Suprapubic skin (tissue), 4 donors: ENCODE measurements around the gene ACSM3. TPM values are rescaled to one million over a fixed set of nuclear protein-coding genes. Genes with fewer than 3 reads are reported as not detected.
A peak's percentile ranks its signal among the peaks of the same experiment; 100 is the strongest.

Experiments used
- DNase-seq, 2 donors: peaks; one replicate each; pipeline ENCODE4 v3.0.0-alpha.2; 2019; ENCODE audit warnings: low spot score in 2 of 2
- H3K27ac ChIP-seq: fragments of 200-600 bp; sonication (generic); one replicate; pipeline ENCODE4 v1.5.1; 2019
- H3K27me3 ChIP-seq: fragments of 200-600 bp; sonication (generic); one replicate; pipeline ENCODE4 v1.5.1; 2019
- H3K36me3 ChIP-seq: fragments of 200-600 bp; sonication (generic); one replicate; pipeline ENCODE4 v1.5.1; 2019
- H3K4me1 ChIP-seq: fragments of 200-600 bp; sonication (generic); one replicate; pipeline ENCODE4 v1.5.1; 2019
- H3K4me3 ChIP-seq: fragments of 200-600 bp; sonication (generic); one replicate; pipeline ENCODE4 v1.5.1; 2019; ENCODE audit warnings: mild to moderate bottlenecking
- H3K9me3 ChIP-seq: fragments of 200-600 bp; sonication (generic); one replicate; pipeline ENCODE4 v1.5.1; 2019
- CTCF ChIP-seq, 2 donors: fragments of 200-600 bp in 1 of 2; fragments of 450-650 bp in 1 of 2; sonication (generic) in 1 of 2; IDR thresholded peaks; one replicate each; pipeline ENCODE4 v1.5.1; 2016 to 2019; ENCODE audit warnings: antibody characterized with exemption in 2 of 2, mild to moderate bottlenecking in 1 of 2, moderate library complexity in 1 of 2
- EP300 ChIP-seq: sonication (generic); formaldehyde crosslinking; IDR thresholded peaks from one replicate; pipeline ENCODE4 v1.6.1; 2017; ENCODE audit warnings: antibody characterized with exemption
- POLR2A ChIP-seq, 2 donors: fragments of 450-650 bp; IDR thresholded peaks; one replicate each; pipeline ENCODE4 v1.6.1; 2017; ENCODE audit warnings: antibody characterized with exemption in 2 of 2, mild to moderate bottlenecking in 2 of 2, moderate library complexity in 2 of 2
- POLR2AphosphoS5 ChIP-seq, 3 donors: sonication (generic); formaldehyde crosslinking; IDR thresholded peaks; one replicate each; pipeline ENCODE4 v1.6.1; 2017; ENCODE audit warnings: antibody characterized with exemption in 3 of 3
- WGBS: methylation state at CpG from one replicate; pipeline ENCODE4 v1.1.5; 2018; 5-methylcytosine and 5-hydroxymethylcytosine counted together
- total RNA-seq, 4 donors: library from RNA; depleted of rRNA; stranded (reverse); fragments of >200 nt; gene quantifications; one replicate each; pipeline ENCODE4 v1.1.0, GENCODE V29; 2016

The ACSM3 gene
- total RNA-seq, 4 donors from 2014 or later = 5.2 to 11.7 (median 11.0) TPM

GRCh38 chr16:20729141-20729540 lies 34.7 kb upstream of the ACSM3 start:
- H3K4me3 ChIP-seq = no peak overlapping the region
- no peaks in the 10 kb centered on the region for H3K4me1 ChIP-seq
- H3K9me3 ChIP-seq = no peaks in the 10 kb centered on the region
- H3K27ac ChIP-seq = no peak overlapping the region
- no peak for DNase-seq
- H3K27me3 ChIP-seq = no peaks in the 10 kb centered on the region
- 81% methylated on average over 3 of the region's 3 CpGs for WGBS
- TF ChIP-seq CTCF (IDR thresholded peaks at IDR 0.05) (no peak), POLR2AphosphoS5 (IDR thresholded peaks at IDR 0.05) (no peak), EP300 (no peak), POLR2A (IDR thresholded peaks at IDR 0.05) (no peak)
- peaks cover 6% of the 10 kb centered on the region for H3K36me3 ChIP-seq

GRCh38 chr16:20734056-20734455 lies 29.8 kb upstream of the ACSM3 start:
- Histone ChIP-seq H3K27me3 (no peaks in the 10 kb centered on the region), H3K27ac (no peak overlapping the region), H3K36me3 (peaks cover 50% of the 10 kb centered on the region), H3K4me1 (peaks cover 3% of the 10 kb centered on the region), H3K4me3 (no peak overlapping the region), H3K9me3 (no peaks in the 10 kb centered on the region)
- TF ChIP-seq CTCF (IDR thresholded peaks at IDR 0.05) = no peak
- no peak for TF ChIP-seq POLR2AphosphoS5 (IDR thresholded peaks at IDR 0.05)
- TF ChIP-seq EP300 = no peak
- TF ChIP-seq POLR2A (IDR thresholded peaks at IDR 0.05) = no peak
- DNase-seq = no peak
- WGBS = 82% methylated on average over 3 of the region's 3 CpGs

GRCh38 chr16:20734782-20735181 lies 29.0 kb upstream of the ACSM3 start:
- H3K27me3 ChIP-seq = no peaks in the 10 kb centered on the region
- no peak for TF ChIP-seq EP300
- no peak for TF ChIP-seq POLR2A (IDR thresholded peaks at IDR 0.05)
- TF ChIP-seq CTCF (IDR thresholded peaks at IDR 0.05) = no peak
- TF ChIP-seq POLR2AphosphoS5 (IDR thresholded peaks at IDR 0.05) = no peak
- 46% methylated on average over 3 of the region's 3 CpGs for WGBS
- no peak overlapping the region for H3K27ac ChIP-seq
- H3K36me3 ChIP-seq = peaks cover 50% of the 10 kb centered on the region
- H3K4me1 ChIP-seq = peaks cover 10% of the 10 kb centered on the region
- no peak for DNase-seq
- H3K4me3 ChIP-seq = no peak overlapping the region
- no peaks in the 10 kb centered on the region for H3K9me3 ChIP-seq

GRCh38 chr16:20735490-20735889 lies 28.3 kb upstream of the ACSM3 start:
- Histone ChIP-seq H3K9me3 (no peaks in the 10 kb centered on the region), H3K36me3 (peaks cover 50% of the 10 kb centered on the region), H3K4me3 (no peak overlapping the region), H3K27me3 (no peaks in the 10 kb centered on the region), H3K4me1 (peaks cover 18% of the 10 kb centered on the region), H3K27ac (no peak overlapping the region)
- TF ChIP-seq CTCF (IDR thresholded peaks at IDR 0.05) = no peak
- no peak for TF ChIP-seq POLR2AphosphoS5 (IDR thresholded peaks at IDR 0.05)
- TF ChIP-seq EP300 = no peak
- TF ChIP-seq POLR2A (IDR thresholded peaks at IDR 0.05) = no peak
- WGBS = 81% methylated on average over 1 of the region's 1 CpG
- no peak for DNase-seq

- H3K27me3 ChIP-seq = no peaks in the 10 kb centered on the region
- 27% methylated on average over 11 of the region's 11 CpGs for WGBS
- DNase-seq = no peak
- TF ChIP-seq CTCF (IDR thresholded peaks at IDR 0.05) (no peak), EP300 (no peak), POLR2A (IDR thresholded peaks at IDR 0.05) (no peak), POLR2AphosphoS5 (IDR thresholded peaks at IDR 0.05) (no peak)
- peak overlapping the region; percentile 93 for H3K27ac ChIP-seq
- peak overlapping the region; percentile 81 for H3K4me3 ChIP-seq
- peaks cover 34% of the 10 kb centered on the region for H3K36me3 ChIP-seq
- no peaks in the 10 kb centered on the region for H3K9me3 ChIP-seq
- peaks cover 19% of the 10 kb centered on the region for H3K4me1 ChIP-seq
Measured at GRCh38 chr16:20740007-20740883, 23.6 kb upstream of the ACSM3 start.
